GM19328 (cell line): ENCODE measurements around the gene AIFM2.
"Not testable (repeated sequence)": the region's sequence is repeated elsewhere in the genome, so short reads cannot be mapped to it uniquely, and the experiment has no call there.

Experiments
- ATAC-seq: cut with Tn5 transposase; IDR thresholded peaks from one replicate; pipeline ENCODE4 v1.9.1; 2021; ENCODE audit warnings: mild to moderate bottlenecking, moderate library complexity; ENCODE audit not compliant: unreplicated experiment

The AIFM2 gene

DNA sequence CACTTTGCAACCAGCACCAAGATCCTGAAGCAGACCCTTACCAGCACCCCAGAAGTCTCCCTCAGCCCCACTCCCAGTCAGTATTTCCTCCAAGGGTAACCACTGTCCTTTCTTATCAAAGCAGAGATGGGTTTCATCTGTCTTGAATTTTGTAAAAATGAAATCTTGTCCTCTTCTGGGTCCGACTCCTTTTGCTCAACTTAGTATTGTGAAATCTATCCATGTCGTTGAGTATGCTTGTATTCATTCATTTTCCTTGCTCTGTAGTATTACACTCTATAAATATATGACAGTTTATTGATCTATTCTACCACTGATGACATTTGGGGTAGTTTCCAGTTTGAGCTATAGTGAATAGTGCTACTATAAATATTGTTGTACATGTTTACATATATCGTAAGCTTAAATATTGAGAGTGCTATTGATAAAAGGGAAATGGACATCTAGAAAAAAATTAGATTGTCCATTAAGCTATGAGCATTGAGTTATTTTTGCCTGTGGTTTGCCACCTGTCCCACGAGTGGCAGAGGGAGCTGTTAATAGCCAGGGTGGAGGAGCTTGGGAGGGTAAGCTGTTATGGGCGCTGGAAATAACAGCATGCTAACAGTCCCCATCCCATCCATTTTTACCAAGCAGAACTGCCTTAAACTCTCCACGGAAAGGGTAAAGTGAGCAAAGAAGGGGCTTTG is 36.5 kb downstream of the AIFM2 start:
- ATAC-seq = no peak

DNA sequence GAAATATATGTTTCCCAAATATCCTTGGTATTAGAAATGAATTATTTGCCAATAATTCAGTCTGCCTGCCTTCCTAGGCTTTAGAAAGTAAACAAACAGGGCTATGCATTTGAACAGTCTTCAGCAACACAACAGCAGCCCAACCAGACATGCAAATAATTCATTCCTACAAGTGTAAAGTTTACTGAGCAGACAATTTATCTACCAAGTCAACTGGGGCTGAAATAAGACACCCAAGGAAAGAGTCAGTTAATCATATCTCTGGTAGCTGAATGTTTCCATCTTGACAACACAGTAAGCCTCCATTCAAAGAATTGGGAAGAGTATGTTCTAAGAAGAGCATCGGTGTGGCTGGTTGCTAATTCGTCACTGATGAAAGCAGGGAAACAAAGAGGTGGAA is 38.4 kb downstream of the AIFM2 start:
- ATAC-seq = no peak

DNA sequence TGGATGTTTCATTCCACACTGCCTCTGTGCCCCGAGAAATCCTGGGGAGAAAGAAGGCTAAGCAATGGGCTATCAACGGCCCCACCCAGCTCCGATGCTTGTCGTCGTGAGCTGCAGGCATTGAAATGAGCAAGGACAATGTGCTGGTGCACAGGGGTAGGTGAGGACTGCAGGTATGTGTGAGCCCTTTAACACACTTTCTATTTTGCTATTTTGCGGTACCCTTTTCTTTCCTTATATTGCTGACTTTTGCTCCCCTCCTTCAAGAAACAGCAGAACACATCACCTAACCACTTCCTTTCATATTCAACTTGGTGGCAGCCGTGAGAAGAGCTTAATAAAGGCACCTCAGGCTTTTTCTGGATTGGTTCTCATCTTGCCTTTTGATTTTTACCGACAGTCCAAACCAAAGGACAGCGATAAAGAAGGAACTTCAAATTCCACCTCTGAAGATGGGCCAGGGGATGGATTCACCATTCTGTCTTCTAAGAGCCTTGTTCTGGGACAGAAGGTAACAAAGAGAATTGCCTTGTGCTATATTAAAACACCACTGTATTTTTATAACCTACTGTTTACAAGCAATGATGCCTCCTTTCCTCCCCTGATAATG is 39.2 kb downstream of the AIFM2 start:
- ATAC-seq = no peak

DNA sequence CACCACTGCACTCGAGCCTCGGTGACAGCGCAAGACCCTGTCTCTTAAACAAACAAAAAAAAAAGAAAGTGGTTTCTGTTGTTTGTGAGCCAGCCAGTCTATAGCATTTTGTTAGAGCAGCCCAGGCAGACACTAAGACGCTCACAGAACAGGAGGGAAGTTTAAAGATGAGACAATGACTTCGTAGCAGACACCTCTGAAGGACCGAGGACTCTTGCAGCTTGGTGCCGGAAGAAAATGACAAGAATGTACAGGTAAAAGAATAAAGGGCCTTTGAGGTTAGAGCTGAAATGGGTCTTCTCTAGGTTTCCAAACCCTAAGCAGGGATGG is 40.3 kb downstream of the AIFM2 start:
- no peak for ATAC-seq

GRCh38 chr10:70090951-70091350 is 41.7 kb downstream of the AIFM2 start:
- no peak for ATAC-seq

GRCh38 chr10:70090013-70090412 is 42.6 kb downstream of the AIFM2 start:
- no peak for ATAC-seq

DNA sequence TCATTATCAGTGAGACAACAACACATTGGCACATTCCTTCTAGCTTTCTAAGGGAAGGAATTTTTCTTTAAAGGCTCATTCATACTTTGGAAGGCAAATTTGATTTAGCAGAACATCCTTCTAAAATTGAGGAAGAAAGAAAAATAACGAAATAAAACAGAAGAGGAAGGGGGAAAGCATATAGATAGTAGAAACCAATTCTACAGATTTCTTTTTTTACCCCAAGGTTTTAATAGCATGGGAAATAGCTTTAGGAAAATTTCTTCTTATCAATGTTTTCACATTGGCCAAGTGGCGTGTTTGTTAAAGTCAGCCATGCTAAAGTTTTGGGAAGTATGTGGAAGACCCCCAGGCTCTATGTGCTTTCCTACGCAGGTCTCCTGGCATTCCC is 44.3 kb downstream of the AIFM2 start:
- ATAC-seq = no peak

DNA sequence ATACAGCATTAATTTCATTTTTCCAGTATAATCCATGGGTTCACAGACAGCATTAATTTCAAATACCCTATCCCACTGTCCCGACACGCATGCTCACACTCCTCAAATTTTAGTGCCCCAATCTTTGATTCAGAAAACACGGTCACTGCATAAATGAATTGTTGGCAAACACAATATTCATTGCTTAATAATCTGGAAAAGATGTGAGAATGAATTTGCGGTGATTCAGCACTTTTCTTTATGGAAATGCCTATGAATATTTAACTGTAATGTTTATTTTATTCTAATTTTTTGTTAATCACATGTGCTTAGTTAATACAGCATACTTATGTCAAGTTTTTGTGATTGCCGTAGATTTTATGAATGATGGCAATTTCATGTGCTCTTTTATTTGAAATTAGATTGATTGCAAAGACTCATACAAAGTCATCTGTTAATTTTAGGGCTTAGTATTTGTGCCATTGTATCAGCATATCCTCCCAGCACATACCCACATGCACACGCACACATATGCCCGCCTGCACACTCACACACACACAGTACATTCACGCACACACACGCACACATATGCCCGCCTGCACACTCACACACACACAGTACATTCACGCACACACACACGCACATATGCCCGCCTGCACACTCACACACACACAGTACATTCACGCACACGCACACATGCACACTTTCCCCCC is 44.9 kb downstream of the AIFM2 start:
- no peak for ATAC-seq

DNA sequence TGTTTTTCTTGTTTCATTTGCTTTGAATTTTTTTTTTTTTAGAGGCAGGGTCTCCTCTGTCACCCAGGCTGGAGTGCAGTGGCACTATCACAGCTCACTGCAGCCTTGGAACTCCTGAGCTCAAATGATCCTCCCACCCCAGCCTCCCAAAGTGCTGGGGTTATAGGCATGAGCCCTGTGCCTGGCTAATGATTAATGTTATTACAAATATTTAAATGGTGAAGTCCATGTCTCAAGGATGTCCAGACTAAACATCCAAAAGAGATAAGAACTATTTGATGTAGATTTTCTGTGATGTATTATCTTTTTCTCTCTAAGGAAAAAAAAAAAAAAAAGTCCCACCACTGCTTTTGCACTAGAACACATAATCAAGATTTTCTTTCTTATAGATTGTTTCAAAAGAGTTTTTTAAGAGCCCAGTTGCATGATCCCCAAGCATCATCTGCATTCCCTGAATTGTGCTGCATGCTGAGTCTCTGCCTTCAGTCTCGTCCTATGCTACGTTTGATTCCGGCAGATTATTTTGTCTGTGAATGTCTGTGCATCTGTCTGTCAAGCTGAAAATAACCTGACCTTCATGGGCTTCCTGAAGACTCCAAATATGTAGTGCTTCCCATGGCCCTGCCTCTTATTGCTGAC is 46.5 kb downstream of the AIFM2 start:
- no peak for ATAC-seq

DNA sequence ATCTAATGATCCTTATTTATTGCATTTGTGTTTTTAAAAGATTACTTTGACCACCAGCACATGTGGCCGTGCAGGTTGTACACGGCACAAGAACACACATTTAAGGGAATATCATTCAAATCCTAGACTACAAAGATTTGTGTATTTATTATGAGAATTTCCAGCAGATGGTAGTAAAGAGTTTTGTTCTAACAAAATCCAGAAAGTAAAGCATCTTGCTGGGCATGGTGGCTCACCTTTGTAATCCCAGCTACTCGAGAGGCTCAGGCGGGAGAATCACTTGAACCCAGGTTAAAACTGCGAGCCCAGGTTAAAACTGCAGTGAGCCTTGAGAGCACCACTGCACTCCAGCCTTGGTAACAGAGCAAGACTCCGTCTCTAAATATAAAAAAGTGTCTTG is 48.4 kb downstream of the AIFM2 start:
- ATAC-seq = no peak

- not testable (repeated sequence) for ATAC-seq
Measured at GRCh38 chr10:70080789-70081188, 51.8 kb downstream of the AIFM2 start.

DNA sequence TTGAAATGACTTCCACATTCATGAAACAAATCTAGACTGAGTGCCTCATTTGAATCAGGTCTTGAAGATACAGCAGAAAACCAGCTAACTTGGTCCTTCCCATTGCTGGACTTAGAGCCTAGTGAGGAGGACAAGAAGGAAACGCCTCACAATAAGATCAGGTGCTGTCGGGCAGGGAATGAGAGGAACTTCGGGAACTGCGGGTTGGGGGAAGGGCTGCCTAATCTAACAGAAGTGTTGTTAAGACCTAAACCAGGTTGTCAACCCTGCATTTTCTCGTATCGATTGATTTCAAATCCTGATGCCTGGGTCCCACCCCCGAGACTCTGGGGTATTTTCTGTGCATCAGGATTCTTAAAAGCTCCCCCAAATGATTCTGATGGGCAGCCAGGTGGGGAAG is 53.7 kb downstream of the AIFM2 start:
- no peak for ATAC-seq

DNA sequence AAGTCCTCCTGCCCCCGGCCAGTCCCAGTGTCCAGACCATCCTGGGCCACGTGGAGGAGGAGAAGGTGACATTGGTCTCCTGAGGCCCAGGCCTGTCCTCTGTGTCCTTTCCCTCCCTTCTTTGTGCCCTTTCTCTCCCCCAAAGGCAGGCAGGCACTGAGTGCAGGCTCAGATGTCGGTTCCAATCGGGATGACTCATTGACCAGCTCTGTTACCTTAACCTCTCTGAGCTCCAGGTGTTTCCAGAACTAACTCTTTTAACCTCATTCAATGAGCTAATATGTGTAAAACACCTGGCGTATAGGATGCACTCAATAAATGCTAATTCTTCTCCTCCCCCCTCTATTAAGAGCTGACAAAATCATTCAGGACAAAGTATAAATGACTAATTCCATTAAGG is 54.3 kb downstream of the AIFM2 start:
- ATAC-seq = no peak

- no peak for ATAC-seq
Measured at GRCh38 chr10:70074971-70075370, 57.7 kb downstream of the AIFM2 start.

GRCh38 chr10:70074165-70074564 is 58.5 kb downstream of the AIFM2 start:
- ATAC-seq = no peak

DNA sequence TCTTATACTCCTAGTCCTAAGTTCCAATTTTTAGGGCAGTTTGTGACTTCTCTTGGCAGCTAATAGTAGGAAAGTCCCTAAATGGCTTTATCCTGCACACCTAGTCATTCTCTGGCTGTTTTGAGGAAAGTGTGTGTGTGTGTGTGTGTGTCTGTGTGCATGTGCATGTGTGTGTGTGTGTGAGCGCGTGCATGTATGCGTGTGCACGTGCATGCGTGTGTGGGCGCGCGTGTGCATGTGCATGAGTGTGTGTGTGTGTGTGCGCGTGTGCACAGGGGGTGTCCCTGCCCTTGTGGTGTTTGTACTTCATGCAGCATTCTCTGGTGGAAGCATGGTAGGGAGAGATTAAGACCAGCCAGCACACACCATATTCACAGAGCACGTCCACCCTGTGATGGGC is 61.8 kb downstream of the AIFM2 start:
- ATAC-seq = no peak

- no peak for ATAC-seq
Measured at GRCh38 chr10:70069346-70069745, 63.3 kb downstream of the AIFM2 start.

GRCh38 chr10:70068925-70069324 is 63.7 kb downstream of the AIFM2 start:
- ATAC-seq = no peak

GRCh38 chr10:70067586-70067985 is 65.0 kb downstream of the AIFM2 start:
- ATAC-seq = no peak

DNA sequence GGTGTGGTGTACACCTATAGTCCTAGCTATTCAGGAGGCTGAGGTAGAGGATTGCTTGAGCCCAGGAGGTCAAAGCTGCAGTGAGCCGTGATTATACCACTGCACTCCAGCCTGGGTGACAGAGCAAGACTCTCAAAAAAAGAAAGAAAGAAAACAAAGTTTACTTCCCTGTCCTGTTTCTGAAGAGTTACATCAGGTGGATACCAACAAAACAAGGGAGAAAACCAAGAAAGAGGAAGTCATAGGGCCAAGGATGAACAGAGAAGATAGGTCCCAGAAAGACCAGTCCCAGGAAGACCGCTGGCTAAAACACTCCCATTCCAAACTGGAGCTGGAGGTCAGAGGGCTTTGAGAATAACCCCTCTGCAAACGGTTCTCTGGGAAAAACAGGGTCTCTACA is 66.4 kb downstream of the AIFM2 start:
- ATAC-seq = no peak

- ATAC-seq = no peak
Measured at GRCh38 chr10:70064486-70064885, 68.1 kb downstream of the AIFM2 start.
